ENCODE results near the gene RFLNA.

RFLNA gene

GRCh38 chr12:124340080-124340900 lies 45.4 kb downstream of the RFLNA start:
- DNase-seq: no peak

- no peak for DNase-seq
Measured at GRCh38 chr12:124341645-124342069, 46.8 kb downstream of the RFLNA start.

- no peak for DNase-seq
Measured at GRCh38 chr12:124344022-124344421, 49.1 kb downstream of the RFLNA start.

- no peak for DNase-seq
Measured at GRCh38 chr12:124344526-124344925, 49.6 kb downstream of the RFLNA start.

- no peak for DNase-seq
Measured at GRCh38 chr12:124345795-124346194, 50.9 kb downstream of the RFLNA start.

GRCh38 chr12:124346425-124347168 lies 51.7 kb downstream of the RFLNA start:
- no peak for DNase-seq

GRCh38 chr12:124347335-124347734 lies 52.4 kb downstream of the RFLNA start:
- no peak for DNase-seq

GRCh38 chr12:124347805-124348658 lies 53.1 kb downstream of the RFLNA start:
- DNase-seq: no peak

GRCh38 chr12:124348659-124349380 lies 53.9 kb downstream of the RFLNA start:
- no peak for DNase-seq

GRCh38 chr12:124350491-124350890 lies 55.6 kb downstream of the RFLNA start:
- no peak for DNase-seq

GRCh38 chr12:124351422-124351821 lies 56.5 kb downstream of the RFLNA start:
- no peak for DNase-seq

- DNase-seq: no peak
Measured at GRCh38 chr12:124352257-124352656, 57.4 kb downstream of the RFLNA start.

GRCh38 chr12:124352839-124353238 lies 57.9 kb downstream of the RFLNA start:
- DNase-seq: peak; percentile 43

- no peak for DNase-seq
Measured at GRCh38 chr12:124354400-124354799, 59.5 kb downstream of the RFLNA start.

GRCh38 chr12:124356221-124356620 lies 61.3 kb downstream of the RFLNA start:
- DNase-seq: no peak

GRCh38 chr12:124357616-124358015 lies 62.7 kb downstream of the RFLNA start:
- DNase-seq: no peak

- no peak for DNase-seq
Measured at GRCh38 chr12:124358572-124358971, 63.7 kb downstream of the RFLNA start.

- DNase-seq: peak; percentile 86
Measured at GRCh38 chr12:124359671-124360581, 65.0 kb downstream of the RFLNA start.

- no peak for DNase-seq
Measured at GRCh38 chr12:124361074-124361970, 66.4 kb downstream of the RFLNA start.

GRCh38 chr12:124361996-124362395 lies 67.1 kb downstream of the RFLNA start:
- DNase-seq: no peak

Measured in NCI-H69 (cell line).